GM21723 (cell line): ENCODE measurements around the gene BSPRY.
"Not testable (repeated sequence)": the region's sequence is repeated elsewhere in the genome, so short reads cannot be mapped to it uniquely, and the experiment has no call there.

Experiments used
- ATAC-seq: cut with Tn5 transposase; IDR thresholded peaks from one replicate; pipeline ENCODE4 v1.9.1; 2021; ENCODE audit warnings: mild to moderate bottlenecking, moderate library complexity; ENCODE audit not compliant: unreplicated experiment

The BSPRY gene

GRCh38 chr9:113390192-113390960, 41.0 kb downstream of the BSPRY start:
- no peak for ATAC-seq

- ATAC-seq, result no peak
Measured at GRCh38 chr9:113391917-113392316, 42.6 kb downstream of the BSPRY start.

GRCh38 chr9:113393281-113393680, 43.9 kb downstream of the BSPRY start:
- no peak for ATAC-seq

- ATAC-seq, result no peak
Measured at GRCh38 chr9:113395000-113395861, 45.9 kb downstream of the BSPRY start.

- no peak for ATAC-seq
Measured at GRCh38 chr9:113397203-113397631, 47.9 kb downstream of the BSPRY start.

- no peak for ATAC-seq
Measured at GRCh38 chr9:113398796-113399195, 49.5 kb downstream of the BSPRY start.

GRCh38 chr9:113399646-113400200, 50.4 kb downstream of the BSPRY start:
- ATAC-seq, result no peak

- peak; percentile 99 for ATAC-seq
Measured at GRCh38 chr9:113401027-113401792, 51.9 kb downstream of the BSPRY start, which contains the start of gene ALAD. Gene ALAD (minus strand): TSS chr9:113401284. CDS start chr9:113393559, 7,725 bp downstream.

- ATAC-seq, result no peak
Measured at GRCh38 chr9:113403646-113404045, 54.3 kb downstream of the BSPRY start.

GRCh38 chr9:113406353-113406752, 57.0 kb downstream of the BSPRY start:
- ATAC-seq, result not testable (repeated sequence)

GRCh38 chr9:113406873-113407511, 57.7 kb downstream of the BSPRY start:
- peak; percentile 37 for ATAC-seq

- ATAC-seq, result no peak
Measured at GRCh38 chr9:113409481-113409880, 60.1 kb downstream of the BSPRY start.

GRCh38 chr9:113409883-113410206, 60.5 kb downstream of the BSPRY start:
- ATAC-seq, result peak; percentile 8

GRCh38 chr9:113410207-113410864, 61.0 kb downstream of the BSPRY start, which contains the start of the genes C9orf43 and POLE3:
Gene C9orf43 (plus strand): TSS chr9:113410747. CDS start chr9:113413494, 2,747 bp downstream.
Gene POLE3 (minus strand): TSS chr9:113410675. CDS start chr9:113410293, 382 bp downstream.
- peak; percentile 92 for ATAC-seq

GRCh38 chr9:113416149-113416721, 66.9 kb downstream of the BSPRY start:
- peak; percentile 99 for ATAC-seq

GRCh38 chr9:113417370-113417769, 68.0 kb downstream of the BSPRY start:
- no peak for ATAC-seq
